Stimulated activated naive CD8-positive, alpha-beta T cell treated with anti-CD3 and anti-CD28 coated beads, Interleukin-15, Interleukin-2, amounts not matched to agents 100 U/mL and 50 U/mL, for 24 hours (primary cell): Measurements from ENCODE around the gene DNAJC5.
"Not testable (repeated sequence)": the region's sequence is repeated elsewhere in the genome, so short reads cannot be mapped to it uniquely, and the experiment has no call there.

ENCODE experiments used
- ATAC-seq: fragments of 150-1000 bp; cut with Tn5 transposase; one replicate; pipeline ENCODE4 v1.10.0; 2021
- DNase-seq: peaks from one replicate; pipeline ENCODE4 v3.0.0; 2021

Gene DNAJC5

GRCh38 chr20:63911176-63911575, 16.2 kb downstream of the DNAJC5 start:
- DNase-seq = no peak

GRCh38 chr20:63913768-63914167, 18.8 kb downstream of the DNAJC5 start:
- ATAC-seq (no peak), DNase-seq (no peak)

More at GRCh38 chr20:63911176-63911575, 16.2 kb downstream of the DNAJC5 start:
- ATAC-seq = no peak

GRCh38 chr20:63915471-63915870, 20.5 kb downstream of the DNAJC5 start:
- ATAC-seq (no peak), DNase-seq (no peak)

GRCh38 chr20:63916371-63916939, 21.5 kb downstream of the DNAJC5 start:
- ATAC-seq = not testable (repeated sequence)

GRCh38 chr20:63917811-63918210, 22.9 kb downstream of the DNAJC5 start:
- no peak for ATAC-seq

More at GRCh38 chr20:63916371-63916939, 21.5 kb downstream of the DNAJC5 start:
- not testable (repeated sequence) for DNase-seq

GRCh38 chr20:63919130-63919529, 24.2 kb downstream of the DNAJC5 start:
- no peak for ATAC-seq
- DNase-seq = no peak

More at GRCh38 chr20:63917811-63918210, 22.9 kb downstream of the DNAJC5 start:
- no peak for DNase-seq

GRCh38 chr20:63920226-63920625, 25.3 kb downstream of the DNAJC5 start:
- ATAC-seq (no peak), DNase-seq (no peak)

GRCh38 chr20:63923651-63924050, 28.7 kb downstream of the DNAJC5 start:
- ATAC-seq (no peak), DNase-seq (no peak)

- DNase-seq (no peak), ATAC-seq (no peak)
Observed at GRCh38 chr20:63924241-63924640, 29.3 kb downstream of the DNAJC5 start.

GRCh38 chr20:63926298-63926697, 31.4 kb downstream of the DNAJC5 start:
- no peak for ATAC-seq
- DNase-seq = no peak

- ATAC-seq (no peak), DNase-seq (no peak)
Observed at GRCh38 chr20:63929071-63929470, 34.1 kb downstream of the DNAJC5 start.

- DNase-seq, ATAC-seq: not testable (repeated sequence)
Observed at GRCh38 chr20:63929473-63929883, 34.6 kb downstream of the DNAJC5 start.

- no peak for ATAC-seq
- no peak for DNase-seq
Observed at GRCh38 chr20:63930971-63931553, 36.1 kb downstream of the DNAJC5 start.

GRCh38 chr20:63931735-63932134, 36.8 kb downstream of the DNAJC5 start:
- DNase-seq = no peak
- no peak for ATAC-seq

- DNase-seq (no peak), ATAC-seq (no peak)
Observed at GRCh38 chr20:63932606-63933160, 37.8 kb downstream of the DNAJC5 start.

- DNase-seq (no peak), ATAC-seq (no peak)
Observed at GRCh38 chr20:63933646-63934045, 38.7 kb downstream of the DNAJC5 start.

- no peak for DNase-seq
- no peak for ATAC-seq
Observed at GRCh38 chr20:63934271-63935068, 39.5 kb downstream of the DNAJC5 start.

GRCh38 chr20:63935447-63935846, 40.5 kb downstream of the DNAJC5 start:
- no peak for DNase-seq
- no peak for ATAC-seq

- DNase-seq (no peak), ATAC-seq (no peak)
Observed at GRCh38 chr20:63937596-63937995, 42.7 kb downstream of the DNAJC5 start.

GRCh38 chr20:63939061-63939935, 44.4 kb downstream of the DNAJC5 start:
- ATAC-seq = no peak
- no peak for DNase-seq

- ATAC-seq (no peak), DNase-seq (no peak)
Observed at GRCh38 chr20:63940071-63940471, 45.1 kb downstream of the DNAJC5 start.
